ENCODE data around the gene BEAN1.

The BEAN1 gene

DNA sequence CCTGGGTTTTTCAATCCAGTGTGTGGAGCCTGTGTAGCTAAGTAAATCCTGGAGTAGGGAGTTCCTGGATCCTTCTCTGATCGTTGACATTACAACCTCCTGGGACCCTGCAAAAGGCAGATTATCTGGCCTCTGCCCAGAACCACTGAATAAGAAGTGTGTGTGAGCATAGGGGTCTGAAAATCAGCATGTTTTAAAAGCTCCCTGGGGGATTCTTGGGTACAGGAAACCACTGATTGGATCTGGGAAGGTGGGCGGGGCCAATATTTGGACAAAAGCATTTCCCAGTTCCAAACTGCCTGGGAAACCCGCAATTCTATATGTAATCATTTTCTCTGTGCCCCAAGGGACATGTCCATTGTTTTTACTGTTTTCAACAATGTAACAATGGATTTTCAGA is 27.2 kb upstream of the BEAN1 start:
- H3K4me1 ChIP-seq (ENCODE audit: control insufficient read depth in 1 of 2, insufficient read depth in 2 of 2, low read length in 2 of 2) = no peaks in the 10 kb centered on the region
- H3K36me3 ChIP-seq (ENCODE audit: control insufficient read depth in 1 of 2, insufficient read depth in 2 of 2, low read length in 2 of 2) = no peaks in the 10 kb centered on the region
- H3K9me3 ChIP-seq (ENCODE audit: control insufficient read depth in 1 of 2, low read length in 2 of 2) = peaks cover 0 to under 1% of the 10 kb centered on the region in 2 donors
- H3K27ac ChIP-seq (ENCODE audit: low read length) = no peak overlapping the region
- H3K4me3 ChIP-seq (ENCODE audit: low read depth in 1 of 2, low read length in 2 of 2) = no peak overlapping the region
- no peaks in the 10 kb centered on the region for H3K27me3 ChIP-seq (ENCODE audit: low read depth, low read length)

GRCh38 chr16:66400503-66401380 is 26.4 kb upstream of the BEAN1 start:
- H3K9me3 ChIP-seq (ENCODE audit: control insufficient read depth in 1 of 2, low read length in 2 of 2) = peaks cover 0 to 4% of the 10 kb centered on the region in 2 donors
- H3K4me3 ChIP-seq (ENCODE audit: low read depth in 1 of 2, low read length in 2 of 2) = no peak overlapping the region
- H3K36me3 ChIP-seq (ENCODE audit: control insufficient read depth in 1 of 2, insufficient read depth in 2 of 2, low read length in 2 of 2) = no peaks in the 10 kb centered on the region
- no peak overlapping the region for H3K27ac ChIP-seq (ENCODE audit: low read length)
- H3K4me1 ChIP-seq (ENCODE audit: control insufficient read depth in 1 of 2, insufficient read depth in 2 of 2, low read length in 2 of 2) = no peaks in the 10 kb centered on the region
- no peaks in the 10 kb centered on the region for H3K27me3 ChIP-seq (ENCODE audit: low read depth, low read length)

GRCh38 chr16:66401610-66402009 is 25.5 kb upstream of the BEAN1 start:
- Histone ChIP-seq H3K36me3 (ENCODE audit: control insufficient read depth in 1 of 2, insufficient read depth in 2 of 2, low read length in 2 of 2) (no peaks in the 10 kb centered on the region), H3K4me3 (ENCODE audit: low read depth in 1 of 2, low read length in 2 of 2) (no peak overlapping the region), H3K4me1 (ENCODE audit: control insufficient read depth in 1 of 2, insufficient read depth in 2 of 2, low read length in 2 of 2) (peaks cover 0 to 1% of the 10 kb centered on the region in 2 donors), H3K27me3 (ENCODE audit: low read depth, low read length) (no peaks in the 10 kb centered on the region), H3K27ac (ENCODE audit: low read length) (no peak overlapping the region), H3K9me3 (ENCODE audit: control insufficient read depth in 1 of 2, low read length in 2 of 2) (peaks cover 0 to 4% of the 10 kb centered on the region in 2 donors)

GRCh38 chr16:66402166-66402565 is 24.9 kb upstream of the BEAN1 start:
- Histone ChIP-seq H3K36me3 (ENCODE audit: control insufficient read depth in 1 of 2, insufficient read depth in 2 of 2, low read length in 2 of 2) (no peaks in the 10 kb centered on the region), H3K4me1 (ENCODE audit: control insufficient read depth in 1 of 2, insufficient read depth in 2 of 2, low read length in 2 of 2) (peaks cover 0 to 7% of the 10 kb centered on the region in 2 donors), H3K27ac (ENCODE audit: low read length) (no peak overlapping the region)

DNA sequence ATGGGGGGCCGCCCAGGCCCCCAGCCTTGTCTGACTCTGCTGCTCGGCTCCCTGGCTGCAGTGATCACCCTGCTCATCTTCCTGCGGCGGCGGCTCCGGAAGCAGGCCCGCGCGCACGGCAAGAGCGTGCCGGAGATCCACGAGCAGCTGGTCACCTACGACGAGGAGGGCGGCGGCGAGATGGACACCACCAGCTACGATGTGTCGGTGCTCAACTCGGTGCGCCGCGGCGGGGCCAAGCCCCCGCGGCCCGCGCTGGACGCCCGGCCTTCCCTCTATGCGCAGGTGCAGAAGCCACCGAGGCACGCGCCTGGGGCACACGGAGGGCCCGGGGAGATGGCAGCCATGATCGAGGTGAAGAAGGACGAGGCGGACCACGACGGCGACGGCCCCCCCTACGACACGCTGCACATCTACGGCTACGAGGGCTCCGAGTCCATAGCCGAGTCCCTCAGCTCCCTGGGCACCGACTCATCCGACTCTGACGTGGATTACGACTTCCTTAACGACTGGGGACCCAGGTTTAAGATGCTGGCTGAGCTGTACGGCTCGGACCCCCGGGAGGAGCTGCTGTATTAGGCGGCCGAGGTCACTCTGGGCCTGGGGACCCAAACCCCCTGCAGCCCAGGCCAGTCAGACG is 24.4 kb upstream of the BEAN1 start:
- Histone ChIP-seq H3K9me3 (ENCODE audit: control insufficient read depth in 1 of 2, low read length in 2 of 2) (peaks cover 0 to 4% of the 10 kb centered on the region in 2 donors), H3K4me1 (ENCODE audit: control insufficient read depth in 1 of 2, insufficient read depth in 2 of 2, low read length in 2 of 2) (peaks cover 0 to 7% of the 10 kb centered on the region in 2 donors), H3K36me3 (ENCODE audit: control insufficient read depth in 1 of 2, insufficient read depth in 2 of 2, low read length in 2 of 2) (no peaks in the 10 kb centered on the region), H3K27me3 (ENCODE audit: low read depth, low read length) (no peaks in the 10 kb centered on the region), H3K4me3 (ENCODE audit: low read depth in 1 of 2, low read length in 2 of 2) (no peak overlapping the region), H3K27ac (ENCODE audit: low read length) (no peak overlapping the region)

More at GRCh38 chr16:66402166-66402565, 24.9 kb upstream of the BEAN1 start:
- Histone ChIP-seq H3K27me3 (ENCODE audit: low read depth, low read length) (no peaks in the 10 kb centered on the region), H3K9me3 (ENCODE audit: control insufficient read depth in 1 of 2, low read length in 2 of 2) (peaks cover 0 to 4% of the 10 kb centered on the region in 2 donors), H3K4me3 (ENCODE audit: low read depth in 1 of 2, low read length in 2 of 2) (no peak overlapping the region)

GRCh38 chr16:66403531-66404145 is 23.5 kb upstream of the BEAN1 start:
- H3K36me3 ChIP-seq (ENCODE audit: control insufficient read depth in 1 of 2, insufficient read depth in 2 of 2, low read length in 2 of 2) = no peaks in the 10 kb centered on the region
- H3K27ac ChIP-seq (ENCODE audit: low read length) = no peak overlapping the region
- H3K27me3 ChIP-seq (ENCODE audit: low read depth, low read length) = no peaks in the 10 kb centered on the region
- no peak overlapping the region for H3K4me3 ChIP-seq (ENCODE audit: low read depth in 1 of 2, low read length in 2 of 2)
- H3K4me1 ChIP-seq (ENCODE audit: control insufficient read depth in 1 of 2, insufficient read depth in 2 of 2, low read length in 2 of 2) = peaks cover 0 to 7% of the 10 kb centered on the region in 2 donors
- H3K9me3 ChIP-seq (ENCODE audit: control insufficient read depth in 1 of 2, low read length in 2 of 2) = peaks cover 0 to 4% of the 10 kb centered on the region in 2 donors

- Histone ChIP-seq H3K27me3 (ENCODE audit: low read depth, low read length) (no peaks in the 10 kb centered on the region), H3K36me3 (ENCODE audit: control insufficient read depth in 1 of 2, insufficient read depth in 2 of 2, low read length in 2 of 2) (no peaks in the 10 kb centered on the region), H3K9me3 (ENCODE audit: control insufficient read depth in 1 of 2, low read length in 2 of 2) (peaks cover 0 to 4% of the 10 kb centered on the region in 2 donors), H3K4me1 (ENCODE audit: control insufficient read depth in 1 of 2, insufficient read depth in 2 of 2, low read length in 2 of 2) (peaks cover 0 to 7% of the 10 kb centered on the region in 2 donors), H3K27ac (ENCODE audit: low read length) (no peak overlapping the region), H3K4me3 (ENCODE audit: low read depth in 1 of 2, low read length in 2 of 2) (no peak overlapping the region)
These were observed 21.9 kb upstream of the BEAN1 start for GRCh38 chr16:66405057-66405783.

DNA sequence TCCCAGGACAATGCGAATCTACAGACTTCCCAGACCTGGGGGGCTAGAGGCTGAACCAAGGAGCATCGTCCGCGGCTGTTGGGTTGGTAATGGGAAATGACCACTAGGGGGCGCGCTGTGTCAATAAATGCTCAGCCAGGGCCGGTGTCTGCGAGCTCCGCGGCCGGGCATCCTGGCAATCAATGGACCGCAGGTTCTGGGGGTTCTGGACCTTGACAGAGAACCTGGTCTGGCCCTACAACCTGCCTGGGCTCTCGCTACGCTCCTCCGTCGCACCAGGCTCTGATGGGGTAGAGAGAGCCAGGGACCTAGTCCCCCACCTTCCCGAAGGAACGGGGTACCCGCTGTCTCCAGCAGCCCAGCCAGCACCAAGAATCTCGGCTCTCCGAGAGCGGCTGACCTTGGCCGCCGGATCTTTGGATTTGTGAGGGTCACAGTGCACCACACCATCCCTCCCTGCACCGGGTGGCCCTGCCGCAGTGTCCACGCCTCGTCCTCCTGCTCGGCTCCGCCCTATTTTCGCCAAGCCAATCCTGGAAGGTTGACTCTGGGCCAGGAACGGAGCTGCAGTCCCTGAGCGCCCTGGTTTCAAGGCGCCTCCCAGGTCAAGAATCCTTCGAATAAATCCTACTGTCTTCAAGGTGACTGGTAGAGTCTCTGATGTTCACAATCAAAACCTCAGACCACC is 20.4 kb upstream of the BEAN1 start:
- Histone ChIP-seq H3K27me3 (ENCODE audit: low read depth, low read length) (no peaks in the 10 kb centered on the region), H3K36me3 (ENCODE audit: control insufficient read depth in 1 of 2, insufficient read depth in 2 of 2, low read length in 2 of 2) (no peaks in the 10 kb centered on the region), H3K4me3 (ENCODE audit: low read depth in 1 of 2, low read length in 2 of 2) (peak overlapping the region; percentile 67 to 80), H3K4me1 (ENCODE audit: control insufficient read depth in 1 of 2, insufficient read depth in 2 of 2, low read length in 2 of 2) (peaks cover 0 to 7% of the 10 kb centered on the region in 2 donors), H3K9me3 (ENCODE audit: control insufficient read depth in 1 of 2, low read length in 2 of 2) (peaks cover 0 to 4% of the 10 kb centered on the region in 2 donors), H3K27ac (ENCODE audit: low read length) (no peak overlapping the region)

DNA sequence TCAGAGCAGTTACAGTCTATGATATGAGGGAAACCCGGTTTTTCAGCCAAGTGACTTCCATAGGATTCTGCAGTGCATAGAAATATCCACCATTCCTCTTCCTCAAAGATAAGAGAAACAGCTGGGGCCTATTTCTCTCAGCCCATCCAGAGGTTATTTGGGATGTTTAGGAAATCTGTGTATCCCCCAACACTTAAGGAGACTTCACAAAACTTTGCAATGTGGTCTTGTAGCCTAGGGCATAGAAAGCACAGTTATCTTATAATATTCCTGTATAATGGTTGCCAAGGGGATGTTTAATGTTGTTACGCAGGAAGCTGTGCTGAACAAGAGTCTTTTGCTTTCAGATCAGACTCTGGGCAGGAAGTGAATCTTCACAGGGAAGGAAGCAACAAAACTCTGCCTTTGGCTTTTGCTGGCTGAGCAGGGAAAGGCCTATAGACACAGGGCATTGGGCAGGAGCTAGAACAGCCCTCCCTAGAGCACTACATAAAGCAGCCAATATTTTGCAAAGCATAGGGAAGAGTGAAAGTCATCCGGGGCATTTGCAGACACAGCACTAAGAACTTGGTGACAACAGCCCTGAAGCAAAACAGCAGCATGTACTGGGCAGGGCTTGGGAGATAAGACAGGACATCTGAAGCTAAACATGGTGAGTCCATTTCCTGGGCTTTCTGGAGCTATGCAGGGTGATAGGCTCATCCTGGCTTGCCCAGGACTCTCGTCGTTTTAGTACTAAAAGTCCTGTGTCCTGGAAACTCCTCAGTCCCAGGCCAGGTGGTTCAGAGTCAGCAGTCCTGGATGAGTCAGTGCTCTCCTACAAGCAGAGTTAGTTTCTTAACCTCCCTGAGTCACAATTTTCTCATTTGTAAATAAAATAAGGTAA is 18.7 kb upstream of the BEAN1 start:
- Histone ChIP-seq H3K27ac (ENCODE audit: low read length) (peak overlapping the region; percentile 13), H3K36me3 (ENCODE audit: control insufficient read depth in 1 of 2, insufficient read depth in 2 of 2, low read length in 2 of 2) (no peaks in the 10 kb centered on the region), H3K27me3 (ENCODE audit: low read depth, low read length) (no peaks in the 10 kb centered on the region), H3K4me1 (ENCODE audit: control insufficient read depth in 1 of 2, insufficient read depth in 2 of 2, low read length in 2 of 2) (peaks cover 0 to 7% of the 10 kb centered on the region in 2 donors), H3K9me3 (ENCODE audit: control insufficient read depth in 1 of 2, low read length in 2 of 2) (peaks cover 0 to 12% of the 10 kb centered on the region in 2 donors), H3K4me3 (ENCODE audit: low read depth in 1 of 2, low read length in 2 of 2) (peak overlapping the region in 1 of 2 donors; percentile 5)

DNA sequence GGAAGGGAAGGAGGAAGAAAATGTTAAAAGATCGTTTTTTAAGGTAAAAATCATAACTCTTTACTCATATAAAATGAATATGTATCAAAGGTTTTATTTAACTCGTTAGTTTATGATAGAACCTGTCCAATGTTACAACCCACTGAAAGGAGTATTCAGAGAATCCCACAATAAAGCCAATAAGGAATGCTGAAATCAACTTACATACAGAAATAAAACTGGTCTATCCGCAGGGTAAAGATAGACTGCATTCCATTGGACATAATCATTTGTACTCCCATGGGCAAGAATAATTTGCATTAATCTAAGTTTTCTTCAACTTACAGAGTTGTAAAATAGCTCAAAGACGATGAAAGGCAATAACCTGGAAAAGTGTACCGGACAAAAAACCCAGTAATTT is 17.9 kb upstream of the BEAN1 start:
- no peak overlapping the region for H3K4me3 ChIP-seq (ENCODE audit: low read depth in 1 of 2, low read length in 2 of 2)

More for the DNA sequence above, 17.9 kb upstream of the BEAN1 start:
- H3K36me3 ChIP-seq (ENCODE audit: control insufficient read depth in 1 of 2, insufficient read depth in 2 of 2, low read length in 2 of 2) = no peaks in the 10 kb centered on the region
- peaks cover 0 to 12% of the 10 kb centered on the region in 2 donors for H3K9me3 ChIP-seq (ENCODE audit: control insufficient read depth in 1 of 2, low read length in 2 of 2)
- peaks cover 0 to 7% of the 10 kb centered on the region in 2 donors for H3K4me1 ChIP-seq (ENCODE audit: control insufficient read depth in 1 of 2, insufficient read depth in 2 of 2, low read length in 2 of 2)
- H3K27ac ChIP-seq (ENCODE audit: low read length) = no peak overlapping the region
- no peaks in the 10 kb centered on the region for H3K27me3 ChIP-seq (ENCODE audit: low read depth, low read length)
